ENCODE measurements around the gene QARS1. TPM values are rescaled to one million over a fixed set of nuclear protein-coding genes. Genes with fewer than 3 reads are reported as not detected.

QARS1 gene
- total RNA-seq, 1 donor from 2014 or later, result 232 TPM

GRCh38 chr3:49135499-49135898 is 30.9 kb upstream of the QARS1 start:
- DNase-seq (ENCODE audit: low read depth), result no peak
- Histone ChIP-seq H3K27me3 (ENCODE audit: control insufficient read depth, insufficient read depth, low read length) (no peaks in the 10 kb centered on the region), H3K4me3 (ENCODE audit: low read depth, low read length) (no peak overlapping the region), H3K36me3 (ENCODE audit: control insufficient read depth, insufficient read depth, low read length) (peaks cover 5% of the 10 kb centered on the region)
- TF ChIP-seq, protein P1, sequence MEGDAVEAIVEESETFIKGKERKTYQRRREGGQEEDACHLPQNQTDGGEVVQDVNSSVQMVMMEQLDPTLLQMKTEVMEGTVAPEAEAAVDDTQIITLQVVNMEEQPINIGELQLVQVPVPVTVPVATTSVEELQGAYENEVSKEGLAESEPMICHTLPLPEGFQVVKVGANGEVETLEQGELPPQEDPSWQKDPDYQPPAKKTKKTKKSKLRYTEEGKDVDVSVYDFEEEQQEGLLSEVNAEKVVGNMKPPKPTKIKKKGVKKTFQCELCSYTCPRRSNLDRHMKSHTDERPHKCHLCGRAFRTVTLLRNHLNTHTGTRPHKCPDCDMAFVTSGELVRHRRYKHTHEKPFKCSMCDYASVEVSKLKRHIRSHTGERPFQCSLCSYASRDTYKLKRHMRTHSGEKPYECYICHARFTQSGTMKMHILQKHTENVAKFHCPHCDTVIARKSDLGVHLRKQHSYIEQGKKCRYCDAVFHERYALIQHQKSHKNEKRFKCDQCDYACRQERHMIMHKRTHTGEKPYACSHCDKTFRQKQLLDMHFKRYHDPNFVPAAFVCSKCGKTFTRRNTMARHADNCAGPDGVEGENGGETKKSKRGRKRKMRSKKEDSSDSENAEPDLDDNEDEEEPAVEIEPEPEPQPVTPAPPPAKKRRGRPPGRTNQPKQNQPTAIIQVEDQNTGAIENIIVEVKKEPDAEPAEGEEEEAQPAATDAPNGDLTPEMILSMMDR (IDR thresholded peaks at IDR 0.05; ENCODE audit: insufficient read depth, low read length, severe bottlenecking), result no peak
- no peak for FAIRE-seq

- DNase-seq (ENCODE audit: low read depth), result no peak
- Histone ChIP-seq H3K36me3 (ENCODE audit: control insufficient read depth, insufficient read depth, low read length) (peaks cover 6% of the 10 kb centered on the region), H3K4me3 (ENCODE audit: low read depth, low read length) (no peak overlapping the region), H3K27me3 (ENCODE audit: control insufficient read depth, insufficient read depth, low read length) (no peaks in the 10 kb centered on the region)
- TF ChIP-seq, protein P1 (IDR thresholded peaks at IDR 0.05; ENCODE audit: insufficient read depth, low read length, severe bottlenecking), result no peak
- FAIRE-seq, result peak; percentile 43
Observed at GRCh38 chr3:49134471-49135265, 30.1 kb upstream of the QARS1 start.

GRCh38 chr3:49133226-49133951 is 28.8 kb upstream of the QARS1 start:
- TF ChIP-seq, protein P1 (IDR thresholded peaks at IDR 0.05; ENCODE audit: insufficient read depth, low read length, severe bottlenecking), result no peak
- no peak for FAIRE-seq

GRCh38 chr3:49132437-49133225 is 28.1 kb upstream of the QARS1 start, which contains the start of gene LAMB2:
TSS of gene LAMB2 (minus strand) at chr3:49133050. CDS start at chr3:49132867, 183 bp downstream.
- Histone ChIP-seq H3K36me3 (ENCODE audit: control insufficient read depth, insufficient read depth, low read length) (peaks cover 13% of the 10 kb centered on the region), H3K4me3 (ENCODE audit: low read depth, low read length) (peak within 1 kb of the TSS; percentile 64), H3K27me3 (ENCODE audit: control insufficient read depth, insufficient read depth, low read length) (no peaks in the 10 kb centered on the region)
- TF ChIP-seq, protein P1 (IDR thresholded peaks at IDR 0.05; ENCODE audit: insufficient read depth, low read length, severe bottlenecking), result peak; percentile 32
- DNase-seq (ENCODE audit: low read depth), result peak; percentile 51
- FAIRE-seq, result no peak

More at GRCh38 chr3:49133226-49133951, 28.8 kb upstream of the QARS1 start:
- H3K27me3 ChIP-seq (ENCODE audit: control insufficient read depth, insufficient read depth, low read length), result no peaks in the 10 kb centered on the region
- H3K36me3 ChIP-seq (ENCODE audit: control insufficient read depth, insufficient read depth, low read length), result peaks cover 10% of the 10 kb centered on the region
- peak; percentile 81 for DNase-seq (ENCODE audit: low read depth)
- peak overlapping the region; percentile 64 for H3K4me3 ChIP-seq (ENCODE audit: low read depth, low read length)

DNA sequence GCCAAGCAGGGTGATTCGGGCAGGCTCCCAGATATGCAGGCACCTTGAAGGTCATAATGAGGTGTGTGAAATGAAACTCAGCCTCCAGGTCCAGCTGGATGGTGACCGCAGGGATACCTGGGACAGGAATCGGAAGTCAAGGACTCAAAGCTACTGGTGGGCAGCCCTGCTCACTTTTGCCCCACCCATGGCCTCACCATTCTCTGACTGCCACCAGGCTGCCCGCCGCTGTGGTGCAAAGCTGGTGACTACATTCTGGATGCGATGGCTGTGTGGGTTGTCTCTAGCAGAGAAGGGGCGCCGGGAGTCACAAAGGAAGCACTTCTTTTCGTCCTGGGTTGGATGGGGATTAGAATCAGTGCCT is 27.5 kb upstream of the QARS1 start:
- no peaks in the 10 kb centered on the region for H3K27me3 ChIP-seq (ENCODE audit: control insufficient read depth, insufficient read depth, low read length)
- TF ChIP-seq, protein P1 (IDR thresholded peaks at IDR 0.05; ENCODE audit: insufficient read depth, low read length, severe bottlenecking), result no peak
- H3K4me3 ChIP-seq (ENCODE audit: low read depth, low read length), result peak overlapping the region; percentile 64
- DNase-seq (ENCODE audit: low read depth) (no peak), FAIRE-seq (no peak)
- H3K36me3 ChIP-seq (ENCODE audit: control insufficient read depth, insufficient read depth, low read length), result peaks cover 13% of the 10 kb centered on the region

Measured in bronchial epithelial cell (primary cell).